Transverse colon (tissue), 4 donors: ENCODE measurements around the gene DEK. TPM values are rescaled to one million over a fixed set of nuclear protein-coding genes. Genes with fewer than 3 reads are reported as not detected.

Experiments
- DNase-seq: peaks from one replicate; pipeline ENCODE4 v3.0.0-alpha.2; 2019
- H3K27ac ChIP-seq, 4 donors: fragments of 200-600 bp; sonication (generic); 2 replicates each; pipeline ENCODE4 v1.5.1; 2016 to 2018; ENCODE audit warnings: inconsistent platforms in 4 of 4
- H3K27me3 ChIP-seq: fragments of 200-600 bp; sonication (generic); 2 replicates; pipeline ENCODE4 v1.5.1; 2017; ENCODE audit warnings: inconsistent platforms
- H3K36me3 ChIP-seq, 4 donors: fragments of 200-600 bp; sonication (generic); 2 replicates each; pipeline ENCODE4 v1.5.1; 2017 to 2019; ENCODE audit warnings: inconsistent platforms in 4 of 4
- H3K4me1 ChIP-seq, 4 donors: fragments of 200-600 bp; sonication (generic); 2 replicates each; pipeline ENCODE4 v1.5.1; 2017 to 2020; ENCODE audit warnings: inconsistent platforms in 4 of 4
- H3K4me3 ChIP-seq, 4 donors: fragments of 200-600 bp; sonication (generic); 1 replicate in 1 of 4; 2 replicates in 3 of 4; pipeline versions ENCODE4 v1.5.1 to v1.6.1; 2017 to 2019; ENCODE audit warnings: inconsistent platforms in 4 of 4
- H3K9me3 ChIP-seq, 2 donors: fragments of 200-600 bp; sonication (generic); 2 replicates each; pipeline ENCODE4 v1.5.1; 2017 to 2019; ENCODE audit warnings: inconsistent platforms in 2 of 2
- EP300 ChIP-seq: sonication (generic); formaldehyde crosslinking; IDR thresholded peaks from one replicate; pipeline ENCODE4 v1.6.1; 2017; ENCODE audit warnings: antibody characterized with exemption, low read depth
- POLR2A ChIP-seq: fragments of 450-650 bp; IDR thresholded peaks from one replicate; pipeline ENCODE4 v1.6.1; 2016; ENCODE audit warnings: antibody characterized with exemption, mild to moderate bottlenecking, moderate library complexity
- POLR2AphosphoS5 ChIP-seq, 3 donors: sonication (generic); formaldehyde crosslinking; IDR thresholded peaks; one replicate each; pipeline ENCODE4 v1.6.1; 2016; ENCODE audit warnings: antibody characterized with exemption in 3 of 3
- WGBS, 2 donors: methylation state at CpG; one replicate each; pipeline ENCODE4 v1.1.5; 2018; ENCODE audit warnings: low coverage in 1 of 2; 5-methylcytosine and 5-hydroxymethylcytosine counted together
- in situ Hi-C, 4 donors: fragments of 200-750 bp; cut with MboI; loops; one replicate each; pipeline versions ENCODE4 v1.15.0 to v1.15.1; 2017; ENCODE audit warnings: low sequenced_read_pairs in 3 of 4, low pct_ligation_motif_present in 1 of 4, low pct_unique_long_range_greater_than_20kb in 1 of 4
- intact Hi-C: fragments of 100-400 bp; cut with DNase I; formaldehyde crosslinking; loops from one replicate; pipeline ENCODE4 v1.15.1; 2023; ENCODE audit warnings: low total_unique reads
- total RNA-seq, 4 donors: library from RNA; depleted of rRNA; stranded (reverse); fragments of >200 nt; gene quantifications; one replicate each; pipeline ENCODE4 v1.1.0, GENCODE V29; 2016
- TF ChIP-seq, protein P1 (sequence below), 5 experiments: fragments of 200-600 bp in 3 of 5; fragments of 450-650 bp in 2 of 5; sonication (generic) in 3 of 5; IDR thresholded peaks; 1 replicate in 2 of 5; 2 replicates in 3 of 5; pipeline ENCODE4 v1.5.1; 2016 to 2017; ENCODE audit warnings: antibody characterized with exemption in 5 of 5, inconsistent platforms in 3 of 5, mild to moderate bottlenecking in 2 of 5, moderate library complexity in 1 of 5

Gene DEK
- total RNA-seq, 4 donors from 2014 or later, result 96.9 to 175 (median 111) TPM

GRCh38 chr6:18246205-18246604 is 18.1 kb downstream of the DEK start:
- H3K4me1 ChIP-seq, result peaks cover 0 to 36% (median 9%) of the 10 kb centered on the region in 4 donors
- H3K27ac ChIP-seq, result peak overlapping the region; percentile 2 to 46 (median 12)
- H3K27me3 ChIP-seq, result no peaks in the 10 kb centered on the region
- H3K4me3 ChIP-seq, result no peak overlapping the region
- H3K9me3 ChIP-seq, result no peaks in the 10 kb centered on the region
- in situ Hi-C loops, result no loop called here
- TF ChIP-seq, protein P1, sequence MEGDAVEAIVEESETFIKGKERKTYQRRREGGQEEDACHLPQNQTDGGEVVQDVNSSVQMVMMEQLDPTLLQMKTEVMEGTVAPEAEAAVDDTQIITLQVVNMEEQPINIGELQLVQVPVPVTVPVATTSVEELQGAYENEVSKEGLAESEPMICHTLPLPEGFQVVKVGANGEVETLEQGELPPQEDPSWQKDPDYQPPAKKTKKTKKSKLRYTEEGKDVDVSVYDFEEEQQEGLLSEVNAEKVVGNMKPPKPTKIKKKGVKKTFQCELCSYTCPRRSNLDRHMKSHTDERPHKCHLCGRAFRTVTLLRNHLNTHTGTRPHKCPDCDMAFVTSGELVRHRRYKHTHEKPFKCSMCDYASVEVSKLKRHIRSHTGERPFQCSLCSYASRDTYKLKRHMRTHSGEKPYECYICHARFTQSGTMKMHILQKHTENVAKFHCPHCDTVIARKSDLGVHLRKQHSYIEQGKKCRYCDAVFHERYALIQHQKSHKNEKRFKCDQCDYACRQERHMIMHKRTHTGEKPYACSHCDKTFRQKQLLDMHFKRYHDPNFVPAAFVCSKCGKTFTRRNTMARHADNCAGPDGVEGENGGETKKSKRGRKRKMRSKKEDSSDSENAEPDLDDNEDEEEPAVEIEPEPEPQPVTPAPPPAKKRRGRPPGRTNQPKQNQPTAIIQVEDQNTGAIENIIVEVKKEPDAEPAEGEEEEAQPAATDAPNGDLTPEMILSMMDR (IDR thresholded peaks at IDR 0.05), result no peak
- no peak for TF ChIP-seq POLR2A
- DNase-seq, result no peak
- intact Hi-C loops, result no loop called here
- H3K36me3 ChIP-seq, result peaks cover 0 to 11% (median 4%) of the 10 kb centered on the region in 4 donors

DNA sequence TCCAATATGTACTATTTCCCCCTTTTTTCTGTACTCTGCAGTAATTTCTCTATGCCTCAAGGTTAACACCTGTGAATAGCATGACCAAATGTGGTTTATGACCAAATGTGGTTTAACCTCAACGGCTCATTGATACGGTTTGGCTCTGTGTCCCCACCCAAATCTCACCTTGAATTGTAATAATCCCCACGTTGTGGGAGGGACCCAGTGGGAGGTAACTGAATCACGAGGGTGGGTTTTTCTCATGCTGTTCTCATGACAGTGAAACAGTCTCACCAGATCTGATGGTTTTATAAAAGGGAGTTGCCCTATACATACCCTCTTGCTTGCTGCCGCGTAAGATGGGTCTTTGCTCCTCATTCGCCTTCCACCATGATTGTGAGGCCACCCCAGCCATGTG is 18.7 kb downstream of the DEK start:
- Histone ChIP-seq H3K4me3 (no peak overlapping the region), H3K27me3 (no peaks in the 10 kb centered on the region), H3K36me3 (peaks cover 0 to 8% (median 2%) of the 10 kb centered on the region in 4 donors), H3K27ac (peak overlapping the region in 3 of 4 donors; percentile 7 to 46 (median 17)), H3K9me3 (no peaks in the 10 kb centered on the region), H3K4me1 (peaks cover 0 to 36% (median 9%) of the 10 kb centered on the region in 4 donors)
- TF ChIP-seq EP300, result no peak
- no peak for TF ChIP-seq POLR2AphosphoS5 (IDR thresholded peaks at IDR 0.05)
- TF ChIP-seq, protein P1 (IDR thresholded peaks at IDR 0.05), result no peak
- TF ChIP-seq POLR2A, result no peak
- WGBS, 2 donors, result 28 to 58% methylated on average over 2 to 7 of the region's 7 CpGs
- in situ Hi-C loops, result no loop called here
- DNase-seq, result no peak
- intact Hi-C loops, result no loop called here

GRCh38 chr6:18245079-18245478 is 19.3 kb downstream of the DEK start:
- Histone ChIP-seq H3K4me1 (peaks cover 0 to 36% (median 9%) of the 10 kb centered on the region in 4 donors), H3K4me3 (no peak overlapping the region), H3K27me3 (no peaks in the 10 kb centered on the region), H3K9me3 (no peaks in the 10 kb centered on the region), H3K36me3 (peaks cover 0 to 8% (median 2%) of the 10 kb centered on the region in 4 donors), H3K27ac (no peak overlapping the region)
- TF ChIP-seq EP300, result no peak
- no peak for TF ChIP-seq POLR2A
- TF ChIP-seq, protein P1 (IDR thresholded peaks at IDR 0.05), result no peak
- no peak for TF ChIP-seq POLR2AphosphoS5 (IDR thresholded peaks at IDR 0.05)
- intact Hi-C loops (no loop called here), in situ Hi-C loops (no loop called here)
- WGBS, 2 donors, result 82 to 87% methylated on average over 1 of the region's 1 CpG
- no peak for DNase-seq

GRCh38 chr6:18244251-18244650 is 20.1 kb downstream of the DEK start:
- in situ Hi-C loops, result no loop called here
- WGBS, 2 donors, result 83 to 95% methylated on average over 2 of the region's 2 CpGs
- DNase-seq, result no peak
- peaks cover 0 to 5% (median 1%) of the 10 kb centered on the region in 4 donors for H3K36me3 ChIP-seq
- TF ChIP-seq, protein P1 (IDR thresholded peaks at IDR 0.05), result no peak
- TF ChIP-seq POLR2AphosphoS5 (IDR thresholded peaks at IDR 0.05), result no peak
- no peak for TF ChIP-seq EP300
- TF ChIP-seq POLR2A, result no peak
- H3K9me3 ChIP-seq, result no peaks in the 10 kb centered on the region
- H3K27me3 ChIP-seq, result no peaks in the 10 kb centered on the region
- H3K4me3 ChIP-seq, result no peak overlapping the region
- H3K27ac ChIP-seq, result no peak overlapping the region
- intact Hi-C loops, result no loop called here
- peaks cover 0 to 36% (median 9%) of the 10 kb centered on the region in 4 donors for H3K4me1 ChIP-seq
